ENCODE data around the gene CAMSAP1. TPM values are rescaled to one million over a fixed set of nuclear protein-coding genes. Genes with fewer than 3 reads are reported as not detected.

The CAMSAP1 gene
- total RNA-seq, 1 experiment from 2014 or later: 16.7 TPM

DNA sequence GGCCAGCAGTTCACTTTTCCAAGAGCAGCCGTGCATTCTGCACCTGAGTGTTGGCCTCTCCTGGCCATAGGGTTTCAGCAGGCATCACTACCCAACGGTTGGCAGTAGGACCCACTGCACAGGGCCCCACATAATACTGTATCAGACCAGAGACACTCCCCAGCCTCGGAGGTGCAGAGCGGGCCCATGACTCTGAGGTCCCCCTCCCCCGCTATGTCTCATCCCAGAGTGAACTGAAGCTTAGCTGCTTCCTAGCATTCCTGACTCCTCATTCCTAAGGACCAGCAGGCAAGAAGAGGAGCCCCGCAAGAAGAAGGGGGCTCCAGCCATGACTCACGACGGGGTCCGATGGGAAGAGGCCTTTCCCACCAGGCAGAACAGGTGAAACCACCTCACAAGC is 67.2 kb downstream of the CAMSAP1 start:
- Histone ChIP-seq H3K79me2 (ENCODE audit: low read depth) (no peaks in the 10 kb centered on the region), H3K4me1 (replicated peaks; ENCODE audit: insufficient read depth) (no peaks in the 10 kb centered on the region), H3K27ac (no peak overlapping the region), H2AFZ (no peak overlapping the region), H3K27me3 (ENCODE audit: insufficient read depth, low read depth) (no peaks in the 10 kb centered on the region), H3K4me3 (no peak overlapping the region), H4K20me1 (ENCODE audit: insufficient read depth) (no peaks in the 10 kb centered on the region), H3K9me2 (ENCODE audit: insufficient read depth) (no peaks in the 10 kb centered on the region), H3K9me3 (ENCODE audit: insufficient read depth, low read depth) (no peaks in the 10 kb centered on the region), H3K36me3 (ENCODE audit: low read depth) (no peaks in the 10 kb centered on the region), H3K4me2 (no peak overlapping the region), H3F3A (ENCODE audit: insufficient read depth, low read depth) (no peaks in the 10 kb centered on the region)
- no peak for DNase-seq
- ChIA-PET POLR2A (ENCODE audit: unreplicated experiment) (no interaction called here), CTCF (no interaction called here)
- BruUV-seq (replicated peaks): no TSS peak
- TF ChIP-seq, protein P1, sequence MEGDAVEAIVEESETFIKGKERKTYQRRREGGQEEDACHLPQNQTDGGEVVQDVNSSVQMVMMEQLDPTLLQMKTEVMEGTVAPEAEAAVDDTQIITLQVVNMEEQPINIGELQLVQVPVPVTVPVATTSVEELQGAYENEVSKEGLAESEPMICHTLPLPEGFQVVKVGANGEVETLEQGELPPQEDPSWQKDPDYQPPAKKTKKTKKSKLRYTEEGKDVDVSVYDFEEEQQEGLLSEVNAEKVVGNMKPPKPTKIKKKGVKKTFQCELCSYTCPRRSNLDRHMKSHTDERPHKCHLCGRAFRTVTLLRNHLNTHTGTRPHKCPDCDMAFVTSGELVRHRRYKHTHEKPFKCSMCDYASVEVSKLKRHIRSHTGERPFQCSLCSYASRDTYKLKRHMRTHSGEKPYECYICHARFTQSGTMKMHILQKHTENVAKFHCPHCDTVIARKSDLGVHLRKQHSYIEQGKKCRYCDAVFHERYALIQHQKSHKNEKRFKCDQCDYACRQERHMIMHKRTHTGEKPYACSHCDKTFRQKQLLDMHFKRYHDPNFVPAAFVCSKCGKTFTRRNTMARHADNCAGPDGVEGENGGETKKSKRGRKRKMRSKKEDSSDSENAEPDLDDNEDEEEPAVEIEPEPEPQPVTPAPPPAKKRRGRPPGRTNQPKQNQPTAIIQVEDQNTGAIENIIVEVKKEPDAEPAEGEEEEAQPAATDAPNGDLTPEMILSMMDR (conservative IDR thresholded peaks at IDR 0.05): no peak
- no peak for TF ChIP-seq EZH2 (IDR thresholded peaks at IDR 0.05; ENCODE audit: low read depth)
- intact Hi-C loops (cut with micrococcal nuclease; ENCODE audit: unreplicated experiment): no loop called here

DNA sequence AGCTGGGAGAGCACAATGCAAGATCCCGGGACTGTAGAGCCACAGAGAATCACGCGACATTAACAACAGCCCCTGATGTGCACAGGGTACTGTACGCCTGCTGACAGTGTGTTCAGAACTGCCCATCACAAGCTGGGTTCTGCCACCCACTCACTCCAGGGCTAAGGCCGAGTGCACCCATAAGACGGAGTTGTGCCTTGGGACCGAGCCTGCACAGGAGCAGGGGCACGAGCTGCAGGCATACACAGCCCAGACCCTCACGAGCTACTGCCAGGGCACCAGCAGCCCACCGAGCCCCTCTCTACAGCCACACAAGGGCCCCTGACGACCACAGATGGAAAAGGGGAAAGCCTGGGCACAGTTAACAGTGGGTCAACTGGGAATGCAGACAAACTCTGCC is 67.8 kb downstream of the CAMSAP1 start:
- H4K20me1 ChIP-seq (ENCODE audit: insufficient read depth): no peaks in the 10 kb centered on the region
- H3K79me2 ChIP-seq (ENCODE audit: low read depth): no peaks in the 10 kb centered on the region
- no peaks in the 10 kb centered on the region for H3K36me3 ChIP-seq (ENCODE audit: low read depth)
- H3F3A ChIP-seq (ENCODE audit: insufficient read depth, low read depth): no peaks in the 10 kb centered on the region
- ChIA-PET POLR2A (ENCODE audit: unreplicated experiment) (no interaction called here), CTCF (no interaction called here)
- no peak overlapping the region for H2AFZ ChIP-seq
- intact Hi-C loops (cut with micrococcal nuclease; ENCODE audit: unreplicated experiment): no loop called here
- DNase-seq: no peak
- H3K4me2 ChIP-seq: no peak overlapping the region
- BruUV-seq (replicated peaks): no TSS peak
- H3K9me2 ChIP-seq (ENCODE audit: insufficient read depth): no peaks in the 10 kb centered on the region
- H3K9me3 ChIP-seq (ENCODE audit: insufficient read depth, low read depth): no peaks in the 10 kb centered on the region
- no peak overlapping the region for H3K27ac ChIP-seq
- H3K4me1 ChIP-seq (replicated peaks; ENCODE audit: insufficient read depth): no peaks in the 10 kb centered on the region
- no peaks in the 10 kb centered on the region for H3K27me3 ChIP-seq (ENCODE audit: insufficient read depth, low read depth)
- TF ChIP-seq, protein P1 (conservative IDR thresholded peaks at IDR 0.05): no peak
- no peak for TF ChIP-seq EZH2 (IDR thresholded peaks at IDR 0.05; ENCODE audit: low read depth)
- H3K4me3 ChIP-seq: no peak overlapping the region

DNA sequence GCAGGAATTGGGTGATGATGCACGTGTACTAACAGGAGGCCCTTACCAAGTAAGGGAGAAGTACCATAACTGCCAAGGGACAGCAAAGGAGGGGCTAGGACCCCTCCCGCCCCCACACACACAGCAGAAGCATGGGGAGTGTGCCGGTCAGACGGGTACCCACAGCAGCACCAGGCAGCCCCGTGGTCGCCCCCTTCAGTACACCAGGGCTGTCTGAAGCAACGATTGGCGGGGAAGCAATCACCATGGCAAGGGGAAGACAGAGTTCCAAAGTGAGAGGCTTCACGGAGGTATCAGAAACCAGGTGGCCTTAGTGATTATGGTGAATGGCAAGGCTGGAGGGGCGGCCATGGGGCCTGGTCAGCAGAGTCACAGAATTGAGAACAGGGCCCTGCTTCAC is 72.2 kb downstream of the CAMSAP1 start:
- Histone ChIP-seq H3K9me3 (ENCODE audit: insufficient read depth, low read depth) (no peaks in the 10 kb centered on the region), H3K27ac (no peak overlapping the region), H3K36me3 (ENCODE audit: low read depth) (no peaks in the 10 kb centered on the region), H3K4me1 (replicated peaks; ENCODE audit: insufficient read depth) (no peaks in the 10 kb centered on the region), H4K20me1 (ENCODE audit: insufficient read depth) (no peaks in the 10 kb centered on the region), H3K9me2 (ENCODE audit: insufficient read depth) (no peaks in the 10 kb centered on the region), H3K27me3 (ENCODE audit: insufficient read depth, low read depth) (no peaks in the 10 kb centered on the region), H2AFZ (no peak overlapping the region), H3K4me2 (no peak overlapping the region), H3K79me2 (ENCODE audit: low read depth) (no peaks in the 10 kb centered on the region), H3K4me3 (no peak overlapping the region), H3F3A (ENCODE audit: insufficient read depth, low read depth) (no peaks in the 10 kb centered on the region)
- TF ChIP-seq, protein P1 (conservative IDR thresholded peaks at IDR 0.05): no peak
- no peak for TF ChIP-seq EZH2 (IDR thresholded peaks at IDR 0.05; ENCODE audit: low read depth)
- no TSS peak for BruUV-seq (replicated peaks)
- no peak for DNase-seq
- ChIA-PET POLR2A (ENCODE audit: unreplicated experiment) (no interaction called here), CTCF (no interaction called here)
- intact Hi-C loops (cut with micrococcal nuclease; ENCODE audit: unreplicated experiment): no loop called here

All from PC-9 (cell line).